ENCODE data around the gene LANCL2. TPM values are rescaled to one million over a fixed set of nuclear protein-coding genes. Genes with fewer than 3 reads are reported as not detected.

Gene LANCL2
- total RNA-seq, 6 experiments from 2014 or later: 17.3 to 26.3 (median 21.4) TPM

GRCh38 chr7:55335786-55336185, 29.4 kb upstream of the LANCL2 start:
- no peak for DNase-seq
- Mint-ChIP-seq H3K4me3 (no peak overlapping the region), H3K9me3 (no peaks in the 10 kb centered on the region), H3K27ac (no peak overlapping the region), H3K27me3 (ENCODE audit: insufficient read depth) (peaks cover 30% of the 10 kb centered on the region), H3K36me3 (ENCODE audit: low read depth) (no peaks in the 10 kb centered on the region), H3K4me1 (ENCODE audit: low read depth) (no peaks in the 10 kb centered on the region)
- TF ChIP-seq, protein P1, sequence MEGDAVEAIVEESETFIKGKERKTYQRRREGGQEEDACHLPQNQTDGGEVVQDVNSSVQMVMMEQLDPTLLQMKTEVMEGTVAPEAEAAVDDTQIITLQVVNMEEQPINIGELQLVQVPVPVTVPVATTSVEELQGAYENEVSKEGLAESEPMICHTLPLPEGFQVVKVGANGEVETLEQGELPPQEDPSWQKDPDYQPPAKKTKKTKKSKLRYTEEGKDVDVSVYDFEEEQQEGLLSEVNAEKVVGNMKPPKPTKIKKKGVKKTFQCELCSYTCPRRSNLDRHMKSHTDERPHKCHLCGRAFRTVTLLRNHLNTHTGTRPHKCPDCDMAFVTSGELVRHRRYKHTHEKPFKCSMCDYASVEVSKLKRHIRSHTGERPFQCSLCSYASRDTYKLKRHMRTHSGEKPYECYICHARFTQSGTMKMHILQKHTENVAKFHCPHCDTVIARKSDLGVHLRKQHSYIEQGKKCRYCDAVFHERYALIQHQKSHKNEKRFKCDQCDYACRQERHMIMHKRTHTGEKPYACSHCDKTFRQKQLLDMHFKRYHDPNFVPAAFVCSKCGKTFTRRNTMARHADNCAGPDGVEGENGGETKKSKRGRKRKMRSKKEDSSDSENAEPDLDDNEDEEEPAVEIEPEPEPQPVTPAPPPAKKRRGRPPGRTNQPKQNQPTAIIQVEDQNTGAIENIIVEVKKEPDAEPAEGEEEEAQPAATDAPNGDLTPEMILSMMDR (IDR thresholded peaks at IDR 0.05): no peak

GRCh38 chr7:55336540-55336939, 28.6 kb upstream of the LANCL2 start:
- Mint-ChIP-seq H3K9me3 (no peaks in the 10 kb centered on the region), H3K36me3 (ENCODE audit: low read depth) (no peaks in the 10 kb centered on the region), H3K4me1 (ENCODE audit: low read depth) (no peaks in the 10 kb centered on the region), H3K4me3 (no peak overlapping the region), H3K27ac (no peak overlapping the region), H3K27me3 (ENCODE audit: insufficient read depth) (peaks cover 30% of the 10 kb centered on the region)
- TF ChIP-seq, protein P1 (IDR thresholded peaks at IDR 0.05): no peak
- no peak for DNase-seq

DNA sequence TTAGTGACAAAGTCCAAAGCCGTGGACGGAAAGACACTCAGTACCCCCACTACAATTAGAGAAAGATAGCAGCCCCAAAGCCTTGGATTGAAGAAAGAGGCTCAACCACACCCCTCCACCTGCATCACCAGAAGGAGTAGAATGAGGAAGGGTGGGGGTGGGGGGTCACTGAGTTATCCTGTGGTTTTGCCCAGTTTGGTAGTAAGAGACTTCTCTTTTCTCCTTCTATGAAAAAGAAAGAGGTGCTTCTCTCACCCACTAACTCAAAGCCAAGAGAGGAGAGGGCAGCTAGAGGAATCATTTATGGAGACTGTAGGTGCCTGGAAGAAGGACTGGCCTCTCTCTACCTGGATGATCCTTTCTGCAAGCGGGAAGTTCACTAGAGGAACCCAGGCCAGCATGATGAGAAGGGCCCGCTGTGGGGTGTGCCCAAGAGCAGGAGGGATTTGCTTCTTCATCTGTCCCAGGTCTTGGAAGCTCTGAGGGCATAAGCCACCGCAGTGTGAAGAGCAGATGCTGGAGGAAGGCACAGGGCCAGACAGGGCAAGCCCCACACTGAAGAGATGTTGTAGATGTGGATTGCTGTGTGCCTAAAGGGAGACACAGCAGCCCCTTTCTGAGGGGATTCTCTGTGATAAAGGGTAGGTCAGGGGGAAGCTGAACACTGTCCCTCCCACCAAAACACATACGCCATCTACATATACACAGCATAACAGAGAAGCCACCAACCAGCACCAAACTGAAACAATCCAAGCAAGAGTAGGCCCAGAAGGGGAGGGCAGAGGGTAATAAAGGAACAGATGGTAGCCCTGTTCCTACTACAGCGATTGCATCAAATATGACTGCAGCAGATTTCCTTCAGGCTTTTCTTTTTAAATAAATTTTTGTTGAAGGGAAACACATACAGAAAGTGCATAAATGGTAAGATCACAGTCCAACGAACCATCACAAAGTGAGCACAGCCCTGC, 25.8 kb upstream of the LANCL2 start:
- H3K27ac Mint-ChIP-seq: no peak overlapping the region
- H3K36me3 Mint-ChIP-seq (ENCODE audit: low read depth): no peaks in the 10 kb centered on the region
- H3K27me3 Mint-ChIP-seq (ENCODE audit: insufficient read depth): peaks cover 30% of the 10 kb centered on the region
- H3K9me3 Mint-ChIP-seq: no peaks in the 10 kb centered on the region
- TF ChIP-seq, protein P1 (IDR thresholded peaks at IDR 0.05): no peak
- no peak for DNase-seq
- H3K4me3 Mint-ChIP-seq: no peak overlapping the region
- H3K4me1 Mint-ChIP-seq (ENCODE audit: low read depth): no peaks in the 10 kb centered on the region

DNA sequence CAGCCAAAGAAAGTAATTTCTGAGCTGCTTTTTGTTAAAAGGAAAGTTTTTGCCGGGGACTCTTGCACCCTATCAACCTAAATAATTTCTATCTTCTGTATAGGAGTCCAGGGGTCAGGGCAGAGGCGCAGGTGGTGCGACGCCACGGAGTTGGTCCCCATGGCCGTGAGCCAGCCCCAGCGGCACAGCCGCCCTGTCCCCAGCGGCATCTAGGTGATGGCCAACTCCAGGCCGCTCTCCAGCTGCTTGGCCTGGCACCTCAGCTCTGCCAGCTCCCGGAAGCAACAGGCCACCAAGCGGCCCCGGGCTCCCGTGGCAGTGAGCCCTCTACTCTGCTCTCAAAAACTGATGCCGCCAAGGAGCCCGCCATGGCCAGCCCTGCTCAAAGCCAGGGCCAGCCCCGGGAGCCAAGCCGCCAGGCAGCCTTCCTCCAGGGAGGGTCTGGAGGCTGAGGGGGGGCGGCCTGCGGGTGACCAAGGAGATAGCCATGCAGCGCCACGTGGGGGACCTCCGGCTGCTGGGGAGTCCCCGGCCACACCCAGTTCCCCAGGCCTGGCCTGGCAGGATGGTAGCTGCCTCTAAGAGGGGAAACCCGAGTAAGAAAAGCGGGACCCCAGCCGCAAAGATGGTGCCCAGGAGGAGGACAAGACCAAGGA, 22.8 kb upstream of the LANCL2 start:
- no peak for DNase-seq
- H3K9me3 Mint-ChIP-seq: no peaks in the 10 kb centered on the region
- H3K4me1 Mint-ChIP-seq (ENCODE audit: low read depth): no peaks in the 10 kb centered on the region
- H3K27ac Mint-ChIP-seq: no peak overlapping the region
- no peak overlapping the region for H3K4me3 Mint-ChIP-seq
- peaks cover 18% of the 10 kb centered on the region; the same call in 1 of the 2 replicates for H3K27me3 Mint-ChIP-seq (ENCODE audit: insufficient read depth)
- no peaks in the 10 kb centered on the region for H3K36me3 Mint-ChIP-seq (ENCODE audit: low read depth)
- TF ChIP-seq, protein P1 (IDR thresholded peaks at IDR 0.05): no peak

DNA sequence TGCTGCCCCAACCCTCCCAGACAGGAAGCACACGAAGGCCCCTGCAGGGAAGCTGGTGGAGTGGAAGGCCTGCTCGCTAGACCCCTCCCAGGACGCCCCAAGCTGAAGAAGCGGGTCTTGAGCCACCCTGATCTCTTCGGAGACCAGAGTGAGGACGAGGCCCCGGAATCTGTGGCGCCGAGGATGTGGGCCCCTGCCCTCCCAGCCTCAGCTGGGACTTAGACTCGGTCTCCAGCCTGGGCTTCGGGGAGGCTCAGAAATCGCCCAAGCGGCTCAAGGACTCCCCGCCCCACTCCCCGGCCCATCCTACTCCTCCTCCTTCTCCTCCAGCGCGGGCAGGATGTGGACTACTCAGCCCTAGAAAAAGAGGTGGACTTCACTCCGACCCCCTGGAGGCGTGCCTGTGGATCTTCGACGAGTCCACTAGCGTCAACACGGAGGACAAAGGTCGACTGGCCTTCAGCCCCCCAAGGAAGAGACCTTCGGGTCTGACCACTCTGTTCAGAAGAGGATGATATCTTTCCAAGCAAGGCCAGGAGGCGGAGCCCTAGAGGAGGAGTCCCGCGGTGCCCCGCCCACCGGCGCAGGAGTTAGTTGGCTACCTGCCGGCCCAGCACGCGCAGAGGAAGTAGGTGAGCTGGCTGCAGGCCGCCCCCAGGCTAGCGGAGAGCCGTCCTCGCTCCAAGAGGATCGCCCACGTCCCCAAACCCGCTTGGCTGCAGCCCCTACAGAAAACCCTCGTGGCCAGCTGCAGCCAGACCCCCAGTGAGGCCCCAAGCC, 21.9 kb upstream of the LANCL2 start:
- H3K9me3 Mint-ChIP-seq: no peaks in the 10 kb centered on the region
- no peak overlapping the region for H3K27ac Mint-ChIP-seq
- TF ChIP-seq, protein P1 (IDR thresholded peaks at IDR 0.05): no peak
- no peak overlapping the region for H3K4me3 Mint-ChIP-seq
- H3K36me3 Mint-ChIP-seq (ENCODE audit: low read depth): no peaks in the 10 kb centered on the region
- DNase-seq: no peak
- H3K27me3 Mint-ChIP-seq (ENCODE audit: insufficient read depth): peaks cover 17% of the 10 kb centered on the region; the same call in 1 of the 2 replicates
- peaks cover 2% of the 10 kb centered on the region for H3K4me1 Mint-ChIP-seq (ENCODE audit: low read depth)

Data from HFFc6 (cell line).